HepG2 (cell line): ENCODE measurements around the gene RPA1. TPM values are rescaled to one million over a fixed set of nuclear protein-coding genes. Genes with fewer than 3 reads are reported as not detected.

Source experiments
- AGO2 ChIP-seq: fragments of 200-400 bp; formaldehyde crosslinking; optimal IDR thresholded peaks from 2 replicates; pipeline ENCODE3; 2017; ENCODE audit warnings: mild to moderate bottlenecking, low read depth, low read length, moderate library complexity
- EHMT2 ChIP-seq: fragments of 200-600 bp; sonication (generic); IDR thresholded peaks from 2 replicates; pipeline ENCODE4 v1.7.0; 2017; ENCODE audit warnings: antibody characterized with exemption, low read depth, low read length, borderline replicate concordance
- HNRNPLL ChIP-seq: fragments of 200-400 bp; formaldehyde crosslinking; IDR thresholded peaks from 2 replicates; pipeline ENCODE4 v1.6.1; 2017; ENCODE audit warnings: mild to moderate bottlenecking, low read depth, low read length; ENCODE audit not compliant: poor library complexity, severe bottlenecking
- ISX ChIP-seq: sonication (generic); formaldehyde crosslinking; conservative IDR thresholded peaks from 2 replicates; pipeline ENCODE4 v1.5.0; 2020; ENCODE audit warnings: missing genetic modification reagents
- KAT7 ChIP-seq: IDR thresholded peaks from 2 replicates; pipeline ENCODE4 v1.6.1; 2018; ENCODE audit warnings: borderline replicate concordance, missing compliant biosample characterization
- NFIC ChIP-seq: IDR thresholded peaks from 2 replicates; pipeline ENCODE4 v1.6.1; 2012; ENCODE audit warnings: mild to moderate bottlenecking, low read length, inconsistent platforms
- NR2F1 ChIP-seq, 2 experiments: fragments of 450-650 bp in 1 of 2; formaldehyde crosslinking in 1 of 2; IDR thresholded peaks; 2 replicates each; pipeline versions ENCODE4 v1.5.0 to v1.6.1; 2016 to 2020; ENCODE audit warnings: mild to moderate bottlenecking in 1 of 2, missing compliant biosample characterization in 1 of 2, missing genetic modification reagents in 1 of 2, moderate library complexity in 1 of 2
- PRMT3 ChIP-seq: sonication (generic); formaldehyde crosslinking; IDR thresholded peaks from 2 replicates; pipeline ENCODE4 v1.8.1; 2022; ENCODE audit warnings: low read depth, mild to moderate bottlenecking, moderate library complexity, missing genetic modification reagents, borderline replicate concordance
- RARA ChIP-seq: IDR thresholded peaks from 2 replicates; pipeline ENCODE4 v1.6.1; 2016; ENCODE audit warnings: missing genetic modification reagents, missing compliant biosample characterization
- RBAK ChIP-seq: sonication (generic); formaldehyde crosslinking; IDR thresholded peaks from 2 replicates; pipeline ENCODE4 v1.5.1; 2020; ENCODE audit warnings: mild to moderate bottlenecking, missing genetic modification reagents
- RXRB ChIP-seq: IDR thresholded peaks from 2 replicates; pipeline ENCODE4 v1.6.1; 2016; ENCODE audit warnings: borderline replicate concordance, missing genetic modification reagents, missing compliant biosample characterization
- SMARCC2 ChIP-seq: fragments of 450-650 bp; IDR thresholded peaks from 2 replicates; pipeline ENCODE4 v1.6.1; 2017; ENCODE audit warnings: antibody characterized with exemption, mild to moderate bottlenecking
- TBL1XR1 ChIP-seq: fragments of 150-350 bp; IDR thresholded peaks from 2 replicates; pipeline ENCODE4 v1.6.1; 2014; ENCODE audit warnings: borderline replicate concordance, low read length; ENCODE audit not compliant: partially characterized antibody
- YEATS2 ChIP-seq: sonication (generic); formaldehyde crosslinking; IDR thresholded peaks from 2 replicates; pipeline ENCODE4 v1.4.0; 2020; ENCODE audit warnings: missing genetic modification reagents, borderline replicate concordance
- ZKSCAN5 ChIP-seq: sonication (generic); formaldehyde crosslinking; IDR thresholded peaks from 2 replicates; pipeline ENCODE4 v1.5.1; 2020; ENCODE audit warnings: mild to moderate bottlenecking, missing genetic modification reagents
- ZNF205 ChIP-seq: IDR thresholded peaks from 2 replicates; pipeline ENCODE4 v1.6.1; 2018; ENCODE audit warnings: missing biosample characterization, missing genetic modification reagents
- ZNF225 ChIP-seq: sonication (generic); formaldehyde crosslinking; IDR thresholded peaks from 2 replicates; pipeline ENCODE4 v1.4.0; 2020; ENCODE audit warnings: mild to moderate bottlenecking, missing genetic modification reagents
- ZNF703 ChIP-seq: sonication (generic); formaldehyde crosslinking; IDR thresholded peaks from 2 replicates; pipeline ENCODE4 v1.5.1; 2020; ENCODE audit warnings: missing genetic modification reagents, mild to moderate bottlenecking, moderate library complexity, borderline replicate concordance
- ZNF839 ChIP-seq: sonication (generic); formaldehyde crosslinking; IDR thresholded peaks from 2 replicates; pipeline ENCODE4 v1.4.0; 2020; ENCODE audit warnings: missing genetic modification reagents, mild to moderate bottlenecking, borderline replicate concordance
- polyA plus RNA-seq, 8 experiments: library from polyadenylated mRNA; depleted of rRNA in 3 of 8; stranded (reverse) in 7 of 8; unstranded in 1 of 8; fragments of >200 nt; fragmentation: Illumina TruSeq in 4 of 8; extraction: Trizol in 4 of 8; gene quantifications; 2 replicates each; pipeline versions ENCODE4 v1.2.1 to v1.2.3, GENCODE V29; 2011 to 2016; ENCODE audit warnings: low read depth in 4 of 8, missing spikeins in 1 of 8, mixed read lengths in 1 of 8; ENCODE audit not compliant: insufficient read depth in 1 of 8
- total RNA-seq, 5 experiments: library from RNA; depleted of rRNA; stranded (reverse); fragments of >200 nt; fragmentation: Illumina TruSeq; extraction: Trizol; gene quantifications; 2 replicates each; pipeline ENCODE4 v1.2.3, GENCODE V29; 2016; ENCODE audit warnings: low read depth in 1 of 5
- TF ChIP-seq, protein P1 (sequence below): sonication (generic); formaldehyde crosslinking; IDR thresholded peaks from 2 replicates; pipeline ENCODE4 v1.9.0; 2021; ENCODE audit warnings: missing genetic modification reagents, borderline replicate concordance
- TF ChIP-seq, protein P2 (sequence below): sonication (generic); formaldehyde crosslinking; IDR thresholded peaks from 2 replicates; pipeline ENCODE4 v1.4.0; 2020; ENCODE audit warnings: missing genetic modification reagents
- TF ChIP-seq, protein P3 (sequence below): sonication (generic); formaldehyde crosslinking; IDR thresholded peaks from 2 replicates; pipeline ENCODE4 v1.4.0; 2020; ENCODE audit warnings: mild to moderate bottlenecking, low read depth, missing genetic modification reagents
- TF ChIP-seq, protein P4 (sequence below): IDR thresholded peaks from 2 replicates; pipeline ENCODE4 v1.6.1; 2016; ENCODE audit warnings: low read depth

RPA1 gene
- total and polyA plus RNA-seq, 2 of the 13 experiments (the other 11 are each of a cell fraction or from before 2014, with no cell fraction given), result 13.9 to 37.6 TPM

DNA sequence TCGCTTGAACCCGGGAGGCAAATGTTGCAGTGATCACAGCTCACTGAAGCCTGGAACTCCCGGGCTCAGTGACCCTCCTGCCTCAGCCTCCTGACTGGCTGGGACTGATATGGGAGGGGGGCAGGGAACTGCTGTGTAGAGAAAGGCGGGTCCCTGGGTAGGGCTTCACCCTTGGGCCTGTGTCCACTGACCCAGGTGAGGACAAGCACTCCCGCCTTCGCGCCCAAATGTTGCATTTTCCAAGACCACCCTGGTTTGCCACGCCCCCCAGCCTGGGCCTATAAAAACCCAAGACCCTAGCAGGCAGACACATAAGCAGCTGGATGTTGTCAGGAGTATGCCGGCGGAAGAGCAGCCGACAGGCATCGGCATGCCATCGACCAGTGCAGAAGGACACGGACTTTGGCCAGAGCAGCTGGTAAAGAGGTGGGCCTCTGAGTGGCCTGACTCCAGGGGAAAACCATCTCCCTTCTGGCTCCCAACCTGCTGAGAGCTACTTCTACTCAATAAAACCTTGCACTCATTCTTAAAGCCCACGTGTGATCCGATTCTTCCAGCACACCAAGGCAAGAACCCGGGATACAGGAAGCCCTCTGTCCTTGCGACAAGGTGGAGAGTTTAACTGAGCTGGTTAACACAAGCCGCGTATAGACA lies 19.2 kb upstream of the RPA1 start (continued):
- TF ChIP-seq, protein P1, sequence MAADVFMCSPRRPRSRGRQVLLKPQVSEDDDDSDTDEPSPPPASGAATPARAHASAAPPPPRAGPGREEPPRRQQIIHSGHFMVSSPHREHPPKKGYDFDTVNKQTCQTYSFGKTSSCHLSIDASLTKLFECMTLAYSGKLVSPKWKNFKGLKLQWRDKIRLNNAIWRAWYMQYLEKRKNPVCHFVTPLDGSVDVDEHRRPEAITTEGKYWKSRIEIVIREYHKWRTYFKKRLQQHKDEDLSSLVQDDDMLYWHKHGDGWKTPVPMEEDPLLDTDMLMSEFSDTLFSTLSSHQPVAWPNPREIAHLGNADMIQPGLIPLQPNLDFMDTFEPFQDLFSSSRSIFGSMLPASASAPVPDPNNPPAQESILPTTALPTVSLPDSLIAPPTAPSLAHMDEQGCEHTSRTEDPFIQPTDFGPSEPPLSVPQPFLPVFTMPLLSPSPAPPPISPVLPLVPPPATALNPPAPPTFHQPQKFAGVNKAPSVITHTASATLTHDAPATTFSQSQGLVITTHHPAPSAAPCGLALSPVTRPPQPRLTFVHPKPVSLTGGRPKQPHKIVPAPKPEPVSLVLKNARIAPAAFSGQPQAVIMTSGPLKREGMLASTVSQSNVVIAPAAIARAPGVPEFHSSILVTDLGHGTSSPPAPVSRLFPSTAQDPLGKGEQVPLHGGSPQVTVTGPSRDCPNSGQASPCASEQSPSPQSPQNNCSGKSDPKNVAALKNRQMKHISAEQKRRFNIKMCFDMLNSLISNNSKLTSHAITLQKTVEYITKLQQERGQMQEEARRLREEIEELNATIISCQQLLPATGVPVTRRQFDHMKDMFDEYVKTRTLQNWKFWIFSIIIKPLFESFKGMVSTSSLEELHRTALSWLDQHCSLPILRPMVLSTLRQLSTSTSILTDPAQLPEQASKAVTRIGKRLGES (CRISPR knock-in tag), result no peak
- no peak for TF ChIP-seq AGO2
- no peak for TF ChIP-seq NR2F1 (CRISPR knock-in tag; IDR thresholded peaks at IDR 0.05)
- no peak; the same call in 1 of the 2 replicates for TF ChIP-seq ZNF703 (CRISPR knock-in tag)
- TF ChIP-seq HNRNPLL, result no peak
- no peak for TF ChIP-seq PRMT3 (CRISPR knock-in tag)
- peak; percentile 57 for TF ChIP-seq TBL1XR1
- TF ChIP-seq, protein P2, sequence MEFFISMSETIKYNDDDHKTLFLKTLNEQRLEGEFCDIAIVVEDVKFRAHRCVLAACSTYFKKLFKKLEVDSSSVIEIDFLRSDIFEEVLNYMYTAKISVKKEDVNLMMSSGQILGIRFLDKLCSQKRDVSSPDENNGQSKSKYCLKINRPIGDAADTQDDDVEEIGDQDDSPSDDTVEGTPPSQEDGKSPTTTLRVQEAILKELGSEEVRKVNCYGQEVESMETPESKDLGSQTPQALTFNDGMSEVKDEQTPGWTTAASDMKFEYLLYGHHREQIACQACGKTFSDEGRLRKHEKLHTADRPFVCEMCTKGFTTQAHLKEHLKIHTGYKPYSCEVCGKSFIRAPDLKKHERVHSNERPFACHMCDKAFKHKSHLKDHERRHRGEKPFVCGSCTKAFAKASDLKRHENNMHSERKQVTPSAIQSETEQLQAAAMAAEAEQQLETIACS (CRISPR knock-in tag), result no peak
- TF ChIP-seq YEATS2, result peak; percentile 72; the same call in 1 of the 2 replicates
- peak; percentile 68; the same call in 1 of the 2 replicates for TF ChIP-seq ZNF205 (CRISPR knock-in tag)
- TF ChIP-seq, protein P3, sequence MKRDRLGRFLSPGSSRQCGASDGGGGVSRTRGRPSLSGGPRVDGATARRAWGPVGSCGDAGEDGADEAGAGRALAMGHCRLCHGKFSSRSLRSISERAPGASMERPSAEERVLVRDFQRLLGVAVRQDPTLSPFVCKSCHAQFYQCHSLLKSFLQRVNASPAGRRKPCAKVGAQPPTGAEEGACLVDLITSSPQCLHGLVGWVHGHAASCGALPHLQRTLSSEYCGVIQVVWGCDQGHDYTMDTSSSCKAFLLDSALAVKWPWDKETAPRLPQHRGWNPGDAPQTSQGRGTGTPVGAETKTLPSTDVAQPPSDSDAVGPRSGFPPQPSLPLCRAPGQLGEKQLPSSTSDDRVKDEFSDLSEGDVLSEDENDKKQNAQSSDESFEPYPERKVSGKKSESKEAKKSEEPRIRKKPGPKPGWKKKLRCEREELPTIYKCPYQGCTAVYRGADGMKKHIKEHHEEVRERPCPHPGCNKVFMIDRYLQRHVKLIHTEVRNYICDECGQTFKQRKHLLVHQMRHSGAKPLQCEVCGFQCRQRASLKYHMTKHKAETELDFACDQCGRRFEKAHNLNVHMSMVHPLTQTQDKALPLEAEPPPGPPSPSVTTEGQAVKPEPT (CRISPR knock-in tag), result no peak
- TF ChIP-seq, protein P4, sequence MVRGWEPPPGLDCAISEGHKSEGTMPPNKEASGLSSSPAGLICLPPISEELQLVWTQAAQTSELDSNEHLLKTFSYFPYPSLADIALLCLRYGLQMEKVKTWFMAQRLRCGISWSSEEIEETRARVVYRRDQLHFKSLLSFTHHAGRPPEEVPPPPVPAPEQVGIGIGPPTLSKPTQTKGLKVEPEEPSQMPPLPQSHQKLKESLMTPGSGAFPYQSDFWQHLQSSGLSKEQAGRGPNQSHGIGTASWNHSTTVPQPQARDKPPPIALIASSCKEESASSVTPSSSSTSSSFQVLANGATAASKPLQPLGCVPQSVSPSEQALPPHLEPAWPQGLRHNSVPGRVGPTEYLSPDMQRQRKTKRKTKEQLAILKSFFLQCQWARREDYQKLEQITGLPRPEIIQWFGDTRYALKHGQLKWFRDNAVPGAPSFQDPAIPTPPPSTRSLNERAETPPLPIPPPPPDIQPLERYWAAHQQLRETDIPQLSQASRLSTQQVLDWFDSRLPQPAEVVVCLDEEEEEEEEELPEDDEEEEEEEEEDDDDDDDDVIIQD (CRISPR knock-in tag), result 0 out of 2 replicates have a peak, but pooled peaks have one; percentile 54
- TF ChIP-seq SMARCC2, result no peak
- peak; percentile 58; the same call in 1 of the 2 replicates for TF ChIP-seq ZNF225 (CRISPR knock-in tag)
- peak; percentile 86 for TF ChIP-seq RXRB (CRISPR knock-in tag)
- no peak for TF ChIP-seq ZKSCAN5
- TF ChIP-seq EHMT2, result no peak
- no peak for TF ChIP-seq RBAK (CRISPR knock-in tag)
- no peak for TF ChIP-seq NFIC
- peak; percentile 85 for TF ChIP-seq RARA (CRISPR knock-in tag)
- TF ChIP-seq KAT7, result no peak
- TF ChIP-seq ISX (CRISPR knock-in tag), result no peak
- no peak for TF ChIP-seq ZNF839 (CRISPR knock-in tag)
